ENCODE results near the gene FGF14. TPM values are rescaled to one million over a fixed set of nuclear protein-coding genes. Genes with fewer than 3 reads are reported as not detected.
A peak's percentile ranks its signal among the peaks of the same experiment; 100 is the strongest.

The FGF14 gene
- total RNA-seq, 2 experiments from 2014 or later, result not detected

- Histone ChIP-seq H3K4me2 (ENCODE audit: low read length) (no peak overlapping the region), H3K4me3 (ENCODE audit: low read depth, low read length, poor library complexity, severe bottlenecking) (no peak overlapping the region), H3K9me3 (ENCODE audit: low read length) (no peaks in the 10 kb centered on the region), H4K20me1 (ENCODE audit: insufficient read depth, low read length) (no peaks in the 10 kb centered on the region), H3K79me2 (ENCODE audit: insufficient read depth, low read depth, low read length) (no peaks in the 10 kb centered on the region), H3K27ac (ENCODE audit: low read depth, low read length, poor library complexity, severe bottlenecking) (no peak overlapping the region), H3K9me2 (ENCODE audit: insufficient read depth, low read length) (no peaks in the 10 kb centered on the region), H3K4me1 (ENCODE audit: insufficient read depth, low read length, poor library complexity, severe bottlenecking) (no peaks in the 10 kb centered on the region), H3K36me3 (ENCODE audit: insufficient read depth, low read length) (no peaks in the 10 kb centered on the region), H2AFZ (ENCODE audit: low read length) (no peak overlapping the region)
- ChIA-PET POLR2A (no interaction called here), CTCF (ENCODE audit: unreplicated experiment) (no interaction called here)
- BruUV-seq (replicated peaks), result no TSS peak
- TF ChIP-seq EZH2phosphoT487 (IDR thresholded peaks at IDR 0.05; ENCODE audit: borderline replicate concordance, low read depth, low read length) (no peak), CTCF (conservative IDR thresholded peaks at IDR 0.05; ENCODE audit: low read length) (no peak)
- DNase-seq (ENCODE audit: low spot score), result no peak
- intact Hi-C loops (cut with micrococcal nuclease; ENCODE audit: unreplicated experiment), result no loop called here
Observed at GRCh38 chr13:102145750-102146149, 256.1 kb downstream of the FGF14 start.

- no peaks in the 10 kb centered on the region for H4K20me1 ChIP-seq (ENCODE audit: insufficient read depth, low read length)
- no TSS peak for BruUV-seq (replicated peaks)
- H3K79me2 ChIP-seq (ENCODE audit: insufficient read depth, low read depth, low read length), result no peaks in the 10 kb centered on the region
- H3K27ac ChIP-seq (ENCODE audit: low read depth, low read length, poor library complexity, severe bottlenecking), result no peak overlapping the region
- no peak for DNase-seq (ENCODE audit: low spot score)
- H3K4me2 ChIP-seq (ENCODE audit: low read length), result no peak overlapping the region
- POLR2A ChIA-PET, result interaction anchor here (0.7 kb wide), 1 partner anchor 344 kb away, joined by 3 read pairs; no protein-coding TSS in a partner anchor
- H2AFZ ChIP-seq (ENCODE audit: low read length), result no peak overlapping the region
- H3K9me3 ChIP-seq (ENCODE audit: low read length), result no peaks in the 10 kb centered on the region
- CTCF ChIA-PET (ENCODE audit: unreplicated experiment), result no interaction called here
- no peaks in the 10 kb centered on the region for H3K36me3 ChIP-seq (ENCODE audit: insufficient read depth, low read length)
- no peaks in the 10 kb centered on the region for H3K4me1 ChIP-seq (ENCODE audit: insufficient read depth, low read length, poor library complexity, severe bottlenecking)
- H3K4me3 ChIP-seq (ENCODE audit: low read depth, low read length, poor library complexity, severe bottlenecking), result no peak overlapping the region
- intact Hi-C loops (cut with micrococcal nuclease; ENCODE audit: unreplicated experiment), result loop anchor here (2.0 to 5.0 kb wide), 2 partner anchors 314 to 415 kb away; no protein-coding TSS in a partner anchor
- TF ChIP-seq EZH2phosphoT487 (IDR thresholded peaks at IDR 0.05; ENCODE audit: borderline replicate concordance, low read depth, low read length), result no peak
- no peak for TF ChIP-seq CTCF (conservative IDR thresholded peaks at IDR 0.05; ENCODE audit: low read length)
- H3K9me2 ChIP-seq (ENCODE audit: insufficient read depth, low read length), result no peaks in the 10 kb centered on the region
Observed at GRCh38 chr13:102142473-102142826, 259.4 kb downstream of the FGF14 start.

GRCh38 chr13:102141625-102142472, 260.0 kb downstream of the FGF14 start:
- POLR2A ChIA-PET, result interaction anchor here (0.7 kb wide), 1 partner anchor 344 kb away, joined by 3 read pairs; no protein-coding TSS in a partner anchor

More at GRCh38 chr13:102141625-102142472, 260.0 kb downstream of the FGF14 start:
- CTCF ChIA-PET (ENCODE audit: unreplicated experiment), result no interaction called here
- TF ChIP-seq CTCF (conservative IDR thresholded peaks at IDR 0.05; ENCODE audit: low read length) (peak; percentile 74), EZH2phosphoT487 (IDR thresholded peaks at IDR 0.05; ENCODE audit: borderline replicate concordance, low read depth, low read length) (no peak)
- H3K9me2 ChIP-seq (ENCODE audit: insufficient read depth, low read length), result no peaks in the 10 kb centered on the region
- no peak overlapping the region for H3K4me3 ChIP-seq (ENCODE audit: low read depth, low read length, poor library complexity, severe bottlenecking)
- no peaks in the 10 kb centered on the region for H3K36me3 ChIP-seq (ENCODE audit: insufficient read depth, low read length)
- no peak overlapping the region for H3K4me2 ChIP-seq (ENCODE audit: low read length)
- no peaks in the 10 kb centered on the region for H3K9me3 ChIP-seq (ENCODE audit: low read length)
- peak; percentile 1 for DNase-seq (ENCODE audit: low spot score)
- BruUV-seq (replicated peaks), result no TSS peak
- H3K79me2 ChIP-seq (ENCODE audit: insufficient read depth, low read depth, low read length), result no peaks in the 10 kb centered on the region
- no peaks in the 10 kb centered on the region for H4K20me1 ChIP-seq (ENCODE audit: insufficient read depth, low read length)
- H2AFZ ChIP-seq (ENCODE audit: low read length), result no peak overlapping the region
- no peak overlapping the region for H3K27ac ChIP-seq (ENCODE audit: low read depth, low read length, poor library complexity, severe bottlenecking)
- intact Hi-C loops (cut with micrococcal nuclease; ENCODE audit: unreplicated experiment), result loop anchor here (2.0 to 5.0 kb wide), 2 partner anchors 315 to 415 kb away; no protein-coding TSS in a partner anchor
- no peaks in the 10 kb centered on the region for H3K4me1 ChIP-seq (ENCODE audit: insufficient read depth, low read length, poor library complexity, severe bottlenecking)
